Osteocyte (in vitro differentiated cells): ENCODE measurements around the gene C16orf96. TPM values are rescaled to one million over a fixed set of nuclear protein-coding genes. Genes with fewer than 3 reads are reported as not detected.
A peak's percentile ranks its signal among the peaks of the same experiment; 100 is the strongest.

Experiments used
- DNase-seq: peaks from one replicate; pipeline ENCODE4 v3.0.0; 2021; ENCODE audit warnings: mixed read lengths; ENCODE audit not compliant: unreplicated experiment; ENCODE audit errors: extremely low spot score
- H3K27ac Mint-ChIP-seq: one replicate; pipeline ENCODE4 v1.8.0; 2021; ENCODE audit warnings: mild to moderate bottlenecking, mixed read lengths; ENCODE audit not compliant: unreplicated experiment
- H3K27me3 Mint-ChIP-seq: one replicate; pipeline ENCODE4 v1.8.0; 2021; ENCODE audit warnings: mixed read lengths; ENCODE audit not compliant: unreplicated experiment
- H3K36me3 Mint-ChIP-seq: one replicate; pipeline ENCODE4 v1.8.0; 2021; ENCODE audit warnings: mixed read lengths; ENCODE audit not compliant: unreplicated experiment
- H3K4me1 Mint-ChIP-seq: one replicate; pipeline ENCODE4 v1.8.0; 2021; ENCODE audit warnings: mixed read lengths; ENCODE audit not compliant: unreplicated experiment
- H3K4me3 Mint-ChIP-seq: one replicate; pipeline ENCODE4 v1.8.0; 2021; ENCODE audit warnings: mild to moderate bottlenecking, moderate library complexity, mixed read lengths; ENCODE audit not compliant: unreplicated experiment
- H3K9me3 Mint-ChIP-seq: one replicate; pipeline ENCODE4 v1.8.0; 2021; ENCODE audit warnings: mixed read lengths; ENCODE audit not compliant: unreplicated experiment
- CTCF ChIP-seq: fragments of 200-600 bp; sonication (generic); IDR thresholded peaks from 2 replicates; pipeline ENCODE4 v1.5.0; 2021; ENCODE audit warnings: antibody characterized with exemption, mild to moderate bottlenecking, moderate library complexity
- total RNA-seq: library from RNA; stranded (reverse); gene quantifications from 2 replicates; pipeline ENCODE4 v1.2.1, GENCODE V29; 2021

C16orf96 gene
- total RNA-seq, 1 donor from 2014 or later: 0.08 TPM

GRCh38 chr16:4637501-4638166 is 81.5 kb downstream of the C16orf96 start:
- no peak overlapping the region for H3K27ac Mint-ChIP-seq
- H3K27me3 Mint-ChIP-seq: no peaks in the 10 kb centered on the region
- no peak overlapping the region for H3K4me3 Mint-ChIP-seq
- peaks cover 6% of the 10 kb centered on the region for H3K4me1 Mint-ChIP-seq
- no peak for DNase-seq
- no peaks in the 10 kb centered on the region for H3K9me3 Mint-ChIP-seq
- no peak for TF ChIP-seq CTCF
- peaks cover 5% of the 10 kb centered on the region for H3K36me3 Mint-ChIP-seq

- no peak for TF ChIP-seq CTCF
- Mint-ChIP-seq H3K27me3 (no peaks in the 10 kb centered on the region), H3K36me3 (peaks cover 5% of the 10 kb centered on the region), H3K9me3 (no peaks in the 10 kb centered on the region), H3K4me3 (no peak overlapping the region), H3K27ac (no peak overlapping the region), H3K4me1 (peaks cover 6% of the 10 kb centered on the region)
- no peak for DNase-seq
Observed at GRCh38 chr16:4639899-4640509, 83.9 kb downstream of the C16orf96 start.

GRCh38 chr16:4640572-4641305 is 84.6 kb downstream of the C16orf96 start:
- H3K27ac Mint-ChIP-seq: peak overlapping the region; percentile 41
- no peaks in the 10 kb centered on the region for H3K27me3 Mint-ChIP-seq
- H3K4me1 Mint-ChIP-seq: peaks cover 6% of the 10 kb centered on the region
- TF ChIP-seq CTCF: no peak
- no peaks in the 10 kb centered on the region for H3K9me3 Mint-ChIP-seq
- no peak for DNase-seq
- H3K36me3 Mint-ChIP-seq: peaks cover 10% of the 10 kb centered on the region
- H3K4me3 Mint-ChIP-seq: no peak overlapping the region

- Mint-ChIP-seq H3K36me3 (peaks cover 9% of the 10 kb centered on the region), H3K9me3 (no peaks in the 10 kb centered on the region), H3K27ac (no peak overlapping the region), H3K4me3 (no peak overlapping the region), H3K27me3 (no peaks in the 10 kb centered on the region), H3K4me1 (peaks cover 6% of the 10 kb centered on the region)
- DNase-seq: no peak
- TF ChIP-seq CTCF: no peak
Observed at GRCh38 chr16:4641306-4641687, 85.2 kb downstream of the C16orf96 start.

- no peaks in the 10 kb centered on the region for H3K27me3 Mint-ChIP-seq
- no peak overlapping the region for H3K4me3 Mint-ChIP-seq
- H3K27ac Mint-ChIP-seq: no peak overlapping the region
- peaks cover 6% of the 10 kb centered on the region for H3K4me1 Mint-ChIP-seq
- H3K9me3 Mint-ChIP-seq: no peaks in the 10 kb centered on the region
- TF ChIP-seq CTCF: no peak
- peaks cover 6% of the 10 kb centered on the region for H3K36me3 Mint-ChIP-seq
- no peak for DNase-seq
Observed at GRCh38 chr16:4641895-4642294, 85.8 kb downstream of the C16orf96 start.
